ENCODE measurements around the gene RIMS1. TPM values are rescaled to one million over a fixed set of nuclear protein-coding genes. Genes with fewer than 3 reads are reported as not detected.

Gene RIMS1
- total RNA-seq, 1 donor from 2014 or later, result 2.2 TPM

GRCh38 chr6:72403413-72403812 lies 517.1 kb downstream of the RIMS1 start:
- no peaks in the 10 kb centered on the region for H3K4me1 ChIP-seq (ENCODE audit: insufficient read depth, low read length)
- no peaks in the 10 kb centered on the region for H3K36me3 ChIP-seq (ENCODE audit: insufficient read depth, low read length)
- no peak for DNase-seq (ENCODE audit: low read depth)
- no peak overlapping the region for H3K4me3 ChIP-seq (ENCODE audit: insufficient read depth, low read depth, low read length)
- no peak overlapping the region for H2AFZ ChIP-seq (ENCODE audit: low read depth, low read length)
- H3K27me3 ChIP-seq (ENCODE audit: insufficient read depth, low read length), result no peaks in the 10 kb centered on the region
- no peak overlapping the region for H3K9ac ChIP-seq (ENCODE audit: low read length)
- no peak overlapping the region for H3K27ac Mint-ChIP-seq (ENCODE audit: unreplicated experiment)
- no peaks in the 10 kb centered on the region for H3K9me3 ChIP-seq (ENCODE audit: insufficient read depth, low read depth, low read length)
- H3K4me3 Mint-ChIP-seq (ENCODE audit: unreplicated experiment), result no peak overlapping the region
- FAIRE-seq, result no peak
- no peaks in the 10 kb centered on the region for H3K79me2 ChIP-seq (ENCODE audit: insufficient read depth, low read length)
- no peaks in the 10 kb centered on the region for H3K27me3 Mint-ChIP-seq (ENCODE audit: low read depth, unreplicated experiment)
- no peak overlapping the region for H3K27ac ChIP-seq (ENCODE audit: low read depth, low read length)
- no peaks in the 10 kb centered on the region for H3K4me1 Mint-ChIP-seq (ENCODE audit: low read depth, unreplicated experiment)
- no peaks in the 10 kb centered on the region for H3K9me3 Mint-ChIP-seq (ENCODE audit: unreplicated experiment)
- no peaks in the 10 kb centered on the region for H3K36me3 Mint-ChIP-seq (ENCODE audit: low read depth, unreplicated experiment)
- H4K20me1 ChIP-seq (ENCODE audit: insufficient read depth, low read length), result no peaks in the 10 kb centered on the region
- no peak overlapping the region for H3K4me2 ChIP-seq (ENCODE audit: low read length)
- TF ChIP-seq EZH2 (IDR thresholded peaks at IDR 0.05; ENCODE audit: insufficient read depth, low read length), result no peak

- no peaks in the 10 kb centered on the region for H3K4me1 ChIP-seq (ENCODE audit: insufficient read depth, low read length)
- H3K27me3 ChIP-seq (ENCODE audit: insufficient read depth, low read length), result no peaks in the 10 kb centered on the region
- no peak overlapping the region for H3K4me2 ChIP-seq (ENCODE audit: low read length)
- H3K36me3 ChIP-seq (ENCODE audit: insufficient read depth, low read length), result no peaks in the 10 kb centered on the region
- H3K27me3 Mint-ChIP-seq (ENCODE audit: low read depth, unreplicated experiment), result no peaks in the 10 kb centered on the region
- no peaks in the 10 kb centered on the region for H4K20me1 ChIP-seq (ENCODE audit: insufficient read depth, low read length)
- H3K4me1 Mint-ChIP-seq (ENCODE audit: low read depth, unreplicated experiment), result peaks cover 4% of the 10 kb centered on the region
- no peaks in the 10 kb centered on the region for H3K9me3 ChIP-seq (ENCODE audit: insufficient read depth, low read depth, low read length)
- DNase-seq (ENCODE audit: low read depth), result no peak
- no peaks in the 10 kb centered on the region for H3K79me2 ChIP-seq (ENCODE audit: insufficient read depth, low read length)
- no peaks in the 10 kb centered on the region for H3K9me3 Mint-ChIP-seq (ENCODE audit: unreplicated experiment)
- H3K36me3 Mint-ChIP-seq (ENCODE audit: low read depth, unreplicated experiment), result no peaks in the 10 kb centered on the region
- TF ChIP-seq EZH2 (IDR thresholded peaks at IDR 0.05; ENCODE audit: insufficient read depth, low read length), result no peak
- TF ChIP-seq CTCF (IDR thresholded peaks at IDR 0.05; ENCODE audit: insufficient read depth, low read depth, low read length), result no peak
- H2AFZ ChIP-seq (ENCODE audit: low read depth, low read length), result no peak overlapping the region
- H3K9ac ChIP-seq (ENCODE audit: low read length), result no peak overlapping the region
- FAIRE-seq, result no peak
- H3K4me3 Mint-ChIP-seq (ENCODE audit: unreplicated experiment), result no peak overlapping the region
- H3K27ac ChIP-seq (ENCODE audit: low read depth, low read length), result no peak overlapping the region
- no peak overlapping the region for H3K4me3 ChIP-seq (ENCODE audit: insufficient read depth, low read depth, low read length)
- no peak overlapping the region for H3K27ac Mint-ChIP-seq (ENCODE audit: unreplicated experiment)
These were observed 520.2 kb downstream of the RIMS1 start for GRCh38 chr6:72406517-72406916.

- no peak overlapping the region for H3K27ac ChIP-seq (ENCODE audit: low read depth, low read length)
- H3K27me3 ChIP-seq (ENCODE audit: insufficient read depth, low read length), result no peaks in the 10 kb centered on the region
- Mint-ChIP-seq H3K27ac (ENCODE audit: unreplicated experiment) (no peak overlapping the region), H3K9me3 (ENCODE audit: unreplicated experiment) (no peaks in the 10 kb centered on the region), H3K36me3 (ENCODE audit: low read depth, unreplicated experiment) (no peaks in the 10 kb centered on the region), H3K4me1 (ENCODE audit: low read depth, unreplicated experiment) (peaks cover 4% of the 10 kb centered on the region), H3K27me3 (ENCODE audit: low read depth, unreplicated experiment) (peaks cover 9% of the 10 kb centered on the region), H3K4me3 (ENCODE audit: unreplicated experiment) (no peak overlapping the region)
- no peaks in the 10 kb centered on the region for H3K4me1 ChIP-seq (ENCODE audit: insufficient read depth, low read length)
- no peak for FAIRE-seq
- no peaks in the 10 kb centered on the region for H3K9me3 ChIP-seq (ENCODE audit: insufficient read depth, low read depth, low read length)
- no peaks in the 10 kb centered on the region for H4K20me1 ChIP-seq (ENCODE audit: insufficient read depth, low read length)
- H3K9ac ChIP-seq (ENCODE audit: low read length), result no peak overlapping the region
- H3K36me3 ChIP-seq (ENCODE audit: insufficient read depth, low read length), result no peaks in the 10 kb centered on the region
- TF ChIP-seq CTCF (IDR thresholded peaks at IDR 0.05; ENCODE audit: insufficient read depth, low read depth, low read length) (no peak), EZH2 (IDR thresholded peaks at IDR 0.05; ENCODE audit: insufficient read depth, low read length) (no peak)
- H3K4me2 ChIP-seq (ENCODE audit: low read length), result no peak overlapping the region
- H3K4me3 ChIP-seq (ENCODE audit: insufficient read depth, low read depth, low read length), result no peak overlapping the region
- H2AFZ ChIP-seq (ENCODE audit: low read depth, low read length), result no peak overlapping the region
- DNase-seq (ENCODE audit: low read depth), result no peak
- H3K79me2 ChIP-seq (ENCODE audit: insufficient read depth, low read length), result no peaks in the 10 kb centered on the region
These were observed 524.4 kb downstream of the RIMS1 start for GRCh38 chr6:72410769-72411168.

Data from astrocyte (in vitro differentiated cells and primary cell).